ENCODE measurements around the gene UBAC1. TPM values are rescaled to one million over a fixed set of nuclear protein-coding genes. Genes with fewer than 3 reads are reported as not detected.

UBAC1 gene
- total RNA-seq, 2 donors from 2014 or later, result 54.9 to 66.5 TPM

- no peak overlapping the region for H3K27ac ChIP-seq
- no peaks in the 10 kb centered on the region for H3K27me3 ChIP-seq
- H3K36me3 ChIP-seq, result no peaks in the 10 kb centered on the region
- H3K4me1 ChIP-seq, result no peaks in the 10 kb centered on the region
- no peak overlapping the region for H3K9ac ChIP-seq (ENCODE audit: low read depth in 2 of 2, low read length in 2 of 2)
- no peak for DNase-seq
- H3K9me3 ChIP-seq, result no peaks in the 10 kb centered on the region
- H3K4me3 ChIP-seq, result no peak overlapping the region
- intact Hi-C loops (cut with DNase I), result no loop called here
- no peak for TF ChIP-seq CTCF (IDR thresholded peaks at IDR 0.05)
Observed at GRCh38 chr9:135924628-135925338, 36.4 kb downstream of the UBAC1 start.

- DNase-seq, result no peak
- no peaks in the 10 kb centered on the region for H3K4me1 ChIP-seq
- intact Hi-C loops (cut with DNase I), result no loop called here
- H3K4me3 ChIP-seq, result no peak overlapping the region
- no peaks in the 10 kb centered on the region for H3K36me3 ChIP-seq
- no peaks in the 10 kb centered on the region for H3K27me3 ChIP-seq
- no peak overlapping the region for H3K9ac ChIP-seq (ENCODE audit: low read depth in 2 of 2, low read length in 2 of 2)
- H3K27ac ChIP-seq, result no peak overlapping the region
- no peaks in the 10 kb centered on the region for H3K9me3 ChIP-seq
- no peak for TF ChIP-seq CTCF (IDR thresholded peaks at IDR 0.05)
Observed at GRCh38 chr9:135923508-135923907, 37.7 kb downstream of the UBAC1 start.

- Histone ChIP-seq H3K36me3 (no peaks in the 10 kb centered on the region), H3K27ac (no peak overlapping the region), H3K4me3 (no peak overlapping the region), H3K9me3 (no peaks in the 10 kb centered on the region), H3K9ac (ENCODE audit: low read depth in 2 of 2, low read length in 2 of 2) (no peak overlapping the region), H3K4me1 (no peaks in the 10 kb centered on the region), H3K27me3 (no peaks in the 10 kb centered on the region)
- intact Hi-C loops (cut with DNase I), result no loop called here
- no peak for TF ChIP-seq CTCF (IDR thresholded peaks at IDR 0.05)
- DNase-seq, result no peak
Observed at GRCh38 chr9:135921749-135922310, 39.3 kb downstream of the UBAC1 start.

GRCh38 chr9:135920973-135921585, 40.1 kb downstream of the UBAC1 start:
- DNase-seq, result no peak
- no peak for TF ChIP-seq CTCF (IDR thresholded peaks at IDR 0.05)
- H3K36me3 ChIP-seq, result no peaks in the 10 kb centered on the region
- no peak overlapping the region for H3K4me3 ChIP-seq
- no peaks in the 10 kb centered on the region for H3K27me3 ChIP-seq
- no peak overlapping the region for H3K27ac ChIP-seq
- H3K9ac ChIP-seq (ENCODE audit: low read depth in 2 of 2, low read length in 2 of 2), result no peak overlapping the region
- intact Hi-C loops (cut with DNase I), result no loop called here
- H3K4me1 ChIP-seq, result no peaks in the 10 kb centered on the region
- no peaks in the 10 kb centered on the region for H3K9me3 ChIP-seq

GRCh38 chr9:135920256-135920930, 40.8 kb downstream of the UBAC1 start:
- intact Hi-C loops (cut with DNase I), result no loop called here
- H3K27ac ChIP-seq, result no peak overlapping the region
- no peak overlapping the region for H3K9ac ChIP-seq (ENCODE audit: low read depth in 2 of 2, low read length in 2 of 2)
- H3K4me1 ChIP-seq, result no peaks in the 10 kb centered on the region
- no peaks in the 10 kb centered on the region for H3K36me3 ChIP-seq
- no peak overlapping the region for H3K4me3 ChIP-seq
- no peaks in the 10 kb centered on the region for H3K9me3 ChIP-seq
- H3K27me3 ChIP-seq, result no peaks in the 10 kb centered on the region
- TF ChIP-seq CTCF (IDR thresholded peaks at IDR 0.05), result no peak
- no peak for DNase-seq

All from colonic mucosa (tissue), 4 donors.